T-helper 1 cell treated with Interleukin-12 subunit alpha and Interleukin-12 subunit beta and Interleukin-4 antibody, amounts not matched to agents 30 ng/mL and 1 ng/mL, for 36 hours (primary cell): ENCODE results near the gene MSANTD2. TPM values are rescaled to one million over a fixed set of nuclear protein-coding genes. Genes with fewer than 3 reads are reported as not detected.

ENCODE experiments used
- intact Hi-C: fragments of 100-400 bp; cut with micrococcal nuclease; formaldehyde crosslinking; loops from one replicate; pipeline ENCODE4 v1.15.1; 2024
- total RNA-seq: library from RNA; stranded (reverse); gene quantifications from 2 replicates; pipeline ENCODE4 v1.2.3, GENCODE V29; 2022

The MSANTD2 gene
- total RNA-seq, 1 donor from 2014 or later: 12.7 TPM

GRCh38 chr11:124821995-124822730 is 22.0 kb upstream of the MSANTD2 start:
- intact Hi-C loops: no loop called here

DNA sequence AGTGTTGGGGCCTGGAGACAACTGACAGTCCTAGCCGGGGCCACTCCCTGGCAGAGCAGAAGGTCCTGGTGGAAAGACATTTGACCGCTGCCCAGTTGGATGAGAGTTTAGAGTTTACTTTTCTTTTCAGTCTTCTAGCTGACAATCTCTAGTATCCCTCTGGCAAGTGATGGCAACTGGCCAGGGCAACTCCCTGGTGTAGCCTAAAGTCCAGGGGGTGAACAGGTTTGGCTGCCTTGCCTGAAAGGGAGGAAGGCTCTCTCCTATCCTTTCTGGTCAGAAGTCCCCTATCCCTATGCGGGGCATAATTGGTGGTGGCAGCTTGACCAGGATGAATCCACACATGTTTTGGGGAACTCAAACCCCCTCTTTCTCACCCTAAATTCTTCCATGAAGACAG is 16.8 kb upstream of the MSANTD2 start:
- intact Hi-C loops: no loop called here

GRCh38 chr11:124814739-124815138 is 14.5 kb upstream of the MSANTD2 start:
- intact Hi-C loops: no loop called here

GRCh38 chr11:124812876-124813275 is 12.7 kb upstream of the MSANTD2 start:
- intact Hi-C loops: no loop called here

DNA sequence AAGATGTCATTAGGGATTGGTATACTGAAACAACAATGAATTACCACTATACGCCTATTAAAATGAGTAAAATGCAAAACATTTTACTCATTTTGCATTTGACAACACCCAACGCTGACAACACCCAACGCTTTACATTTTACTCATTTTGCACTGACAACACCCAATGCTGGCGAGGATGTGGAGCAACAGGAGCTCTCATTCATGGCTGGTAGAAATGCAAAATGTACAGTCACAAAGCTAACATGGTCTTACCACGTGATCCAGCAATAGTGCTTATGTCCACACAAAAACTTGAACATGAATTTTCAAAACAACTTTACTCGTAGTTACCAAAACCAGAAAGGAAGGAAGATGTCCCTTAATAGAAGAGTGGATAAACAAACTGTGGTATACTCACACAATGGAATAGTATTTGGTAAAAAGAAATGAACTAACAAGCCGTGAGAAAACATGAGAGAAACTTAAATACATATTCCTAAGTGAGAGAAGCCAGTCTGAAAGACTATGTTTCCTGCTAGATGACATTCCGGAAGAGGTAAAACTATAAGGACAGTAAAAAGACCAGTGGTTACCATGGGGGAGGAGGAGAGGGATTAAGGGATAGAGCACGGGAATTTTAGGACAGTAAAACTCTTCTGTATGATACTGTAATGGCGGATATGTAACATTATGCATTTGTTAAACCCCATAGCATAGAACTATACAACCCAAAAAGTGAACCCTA is 11.4 kb upstream of the MSANTD2 start:
- intact Hi-C loops: no loop called here

GRCh38 chr11:124807660-124808270 is 7.6 kb upstream of the MSANTD2 start:
- intact Hi-C loops: no loop called here

DNA sequence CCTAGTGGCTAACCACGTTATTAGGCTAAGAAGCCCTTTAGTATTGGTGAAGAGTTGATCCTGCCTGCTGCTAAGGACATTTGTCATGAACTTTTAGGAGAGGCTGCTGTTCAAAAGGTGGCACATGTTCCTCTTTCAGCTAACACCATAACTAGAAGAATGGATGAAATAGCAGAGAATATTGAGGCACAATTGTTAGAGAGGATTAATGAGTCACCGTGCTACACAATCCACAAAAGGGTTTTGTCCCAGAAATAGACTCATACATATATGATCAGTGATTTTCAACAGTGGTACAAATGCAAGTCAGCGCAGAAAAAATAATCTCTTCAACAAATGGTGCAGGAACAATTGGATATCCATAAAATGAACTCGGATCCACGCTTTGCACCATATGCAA is 7.0 kb upstream of the MSANTD2 start:
- intact Hi-C loops: no loop called here

GRCh38 chr11:124804884-124805283 is 4.7 kb upstream of the MSANTD2 start:
- intact Hi-C loops: loop anchor here (5.0 kb wide), 2 partner anchors 1082 to 1257 kb away; partner anchors contain the start of genes CDON and HYLS1

DNA sequence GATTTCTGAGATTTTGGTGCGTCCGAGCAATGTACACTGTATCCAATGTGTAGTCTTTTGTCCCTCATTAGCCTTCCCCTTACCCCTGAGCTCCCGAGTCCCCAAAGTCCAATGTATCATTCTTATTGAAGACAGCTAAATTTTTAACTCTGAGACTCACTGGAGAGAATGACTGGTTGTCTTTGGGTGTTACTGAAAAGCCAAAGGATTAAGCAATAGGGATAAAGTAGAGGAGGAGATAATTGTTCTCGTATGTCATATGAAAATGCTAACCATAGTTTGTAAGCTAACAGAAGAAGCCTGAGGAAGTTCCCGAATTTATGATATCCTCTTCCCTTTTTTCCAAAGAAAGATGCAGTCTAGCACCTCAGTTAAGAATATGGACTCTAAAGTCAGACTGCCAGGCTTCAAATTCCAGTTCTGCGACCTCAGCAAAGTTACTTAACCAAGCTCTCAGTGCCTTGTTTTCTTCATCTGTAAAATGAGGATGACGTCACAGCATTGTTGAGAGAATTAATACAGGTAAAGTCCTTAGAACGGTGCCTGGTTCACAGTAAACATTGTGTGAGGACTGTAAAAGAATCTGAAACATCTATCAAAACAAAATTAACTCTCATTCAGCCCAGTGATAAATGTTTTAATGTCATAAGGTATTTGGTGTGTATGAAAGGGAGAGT is 1.6 kb upstream of the MSANTD2 start:
- intact Hi-C loops: loop anchor here (5.0 kb wide), 2 partner anchors 1086 to 1261 kb away; partner anchors contain the start of genes CDON and HYLS1

GRCh38 chr11:124801014-124801413 is 808 bp upstream of the MSANTD2 start:
- intact Hi-C loops: loop anchor here (5.0 kb wide), 2 partner anchors 1086 to 1261 kb away; partner anchors contain the start of genes CDON and HYLS1

GRCh38 chr11:124799348-124800225 is 619 bp downstream of the MSANTD2 start:
- intact Hi-C loops: loop anchor here (1.0 to 5.0 kb wide), 11 partner anchors 36 to 1263 kb away; partner anchors contain the start of genes CCDC15, CDON, HYLS1 and SIAE

DNA sequence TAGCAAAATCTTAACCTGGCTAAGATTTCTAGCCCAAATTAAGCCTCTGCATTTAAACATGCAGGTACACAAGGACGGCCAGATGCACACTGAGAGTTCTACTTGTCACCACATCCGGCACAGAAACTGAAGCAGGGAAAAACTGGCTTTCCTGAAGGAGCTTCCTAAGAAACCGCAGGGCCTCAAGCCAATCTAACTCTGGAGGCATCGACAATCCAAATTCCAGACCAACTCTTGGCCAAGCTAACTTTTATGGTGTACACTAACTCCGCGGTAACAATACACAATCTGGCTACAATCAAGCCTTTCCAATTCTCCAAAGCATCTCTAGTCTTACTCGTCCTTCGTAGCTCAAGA is 1.2 kb downstream of the MSANTD2 start:
- intact Hi-C loops: loop anchor here (1.0 kb wide), 5 partner anchors 38 to 155 kb away; partner anchors contain the start of gene CCDC15

DNA sequence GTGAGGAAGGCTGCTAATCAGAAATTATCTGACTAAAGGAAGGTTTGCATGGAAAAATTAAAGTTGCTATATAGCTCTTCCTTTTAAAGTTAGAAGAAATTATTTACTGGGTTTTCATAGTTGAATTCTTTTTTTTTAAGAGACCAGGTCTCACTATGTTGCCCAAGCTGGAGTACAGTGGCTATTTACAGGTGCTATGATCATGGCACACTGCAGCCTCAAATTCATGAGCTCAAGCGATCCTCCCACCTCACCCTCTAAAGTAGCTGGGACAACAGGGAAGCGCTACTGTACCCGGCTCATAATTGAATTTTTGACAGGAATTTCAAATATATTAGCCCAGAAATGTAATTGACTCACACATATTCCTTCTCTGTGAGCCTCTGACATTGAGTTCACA is 3.9 kb downstream of the MSANTD2 start:
- intact Hi-C loops: no loop called here

DNA sequence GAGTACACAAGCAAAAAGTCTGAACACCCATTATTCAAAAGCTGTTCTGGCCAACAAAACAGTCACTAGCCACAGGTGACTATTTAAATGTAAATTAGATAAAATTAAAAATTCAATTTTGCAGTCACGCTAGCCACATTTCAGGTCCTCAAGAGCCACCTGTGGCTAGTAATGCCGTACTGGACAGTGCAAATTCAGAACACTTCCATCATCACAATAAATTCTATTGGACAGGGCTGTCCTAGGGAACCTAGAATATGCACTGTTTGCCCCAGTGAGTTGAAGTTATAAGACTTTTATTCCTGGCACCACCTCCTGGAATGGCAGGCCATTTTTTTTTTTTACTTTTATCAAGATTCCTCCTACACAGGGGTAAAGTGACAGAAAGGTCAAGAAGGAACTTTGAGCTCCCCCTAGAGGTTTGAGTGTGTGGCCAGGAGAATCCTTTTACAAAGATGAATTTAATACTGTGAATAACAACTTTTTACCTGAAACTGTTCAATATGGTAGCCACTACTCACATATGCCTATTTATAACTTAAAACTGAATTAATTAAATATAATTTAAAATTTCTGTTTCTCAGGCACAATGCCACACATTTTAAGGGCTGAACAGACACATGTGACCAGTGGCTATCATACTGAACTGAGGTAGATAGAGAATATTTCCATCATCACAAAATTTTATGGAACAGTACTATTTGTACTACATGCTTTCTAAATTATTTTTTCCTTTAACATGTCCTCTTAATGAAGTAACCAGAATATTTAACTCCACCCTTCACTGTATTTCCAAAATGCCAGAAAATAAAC is 6.5 kb downstream of the MSANTD2 start:
- intact Hi-C loops: loop anchor here (1.0 to 2.0 kb wide), 4 partner anchors 30 to 171 kb away; partner anchors contain the start of gene TBRG1

DNA sequence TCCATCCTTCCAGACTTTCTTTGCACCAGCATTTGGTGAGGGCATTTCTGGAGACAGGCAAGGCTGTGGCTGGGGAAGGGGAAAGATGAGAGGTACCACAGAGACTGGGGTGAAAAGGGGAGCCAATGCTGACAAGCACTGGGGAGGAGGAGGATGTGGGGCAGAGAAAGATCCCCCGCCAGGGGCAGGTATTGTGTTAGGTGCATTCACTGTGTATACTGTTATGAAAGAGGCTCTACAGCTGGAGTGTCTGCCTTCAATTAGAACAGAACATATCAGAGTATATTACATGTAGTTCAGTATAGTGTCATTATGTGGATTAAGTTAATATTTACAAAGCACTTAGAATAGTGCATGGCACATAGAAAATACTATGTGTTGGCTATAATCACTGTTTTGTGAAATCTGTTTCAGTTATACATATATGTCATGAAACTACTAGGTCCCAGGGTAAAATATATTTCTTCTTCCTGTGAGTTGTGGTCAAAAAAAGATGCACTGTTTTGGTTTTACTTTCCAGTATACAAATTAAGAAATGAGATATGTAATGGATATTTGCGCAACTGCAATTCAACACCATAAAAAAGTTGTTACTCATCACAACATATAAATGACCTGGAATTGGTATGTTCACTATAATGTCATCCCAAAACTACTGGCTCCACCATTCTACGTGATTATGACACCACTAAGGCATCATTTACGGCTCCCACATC is 8.4 kb downstream of the MSANTD2 start:
- intact Hi-C loops: loop anchor here (2.0 kb wide), 1 partner anchor 169 kb away; the partner anchor contains the start of gene TBRG1

DNA sequence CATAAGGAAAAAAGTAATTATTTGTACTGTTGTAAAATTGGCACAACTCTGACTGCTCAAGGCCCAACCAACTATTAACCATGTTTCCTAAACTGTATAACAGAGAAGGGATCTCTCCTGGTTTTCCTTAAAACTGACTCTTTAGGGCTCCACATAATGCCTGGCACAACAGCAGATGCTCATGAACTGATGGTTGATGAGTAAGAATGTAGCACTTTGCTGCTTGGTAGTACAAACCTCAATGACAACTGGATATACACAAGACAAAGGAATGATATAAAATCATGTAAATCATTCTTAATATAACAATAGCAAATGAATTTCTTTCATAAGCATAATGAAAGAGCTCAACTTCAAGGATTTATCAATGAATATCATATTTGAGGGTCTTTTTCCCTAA is 11.7 kb downstream of the MSANTD2 start:
- intact Hi-C loops: no loop called here

DNA sequence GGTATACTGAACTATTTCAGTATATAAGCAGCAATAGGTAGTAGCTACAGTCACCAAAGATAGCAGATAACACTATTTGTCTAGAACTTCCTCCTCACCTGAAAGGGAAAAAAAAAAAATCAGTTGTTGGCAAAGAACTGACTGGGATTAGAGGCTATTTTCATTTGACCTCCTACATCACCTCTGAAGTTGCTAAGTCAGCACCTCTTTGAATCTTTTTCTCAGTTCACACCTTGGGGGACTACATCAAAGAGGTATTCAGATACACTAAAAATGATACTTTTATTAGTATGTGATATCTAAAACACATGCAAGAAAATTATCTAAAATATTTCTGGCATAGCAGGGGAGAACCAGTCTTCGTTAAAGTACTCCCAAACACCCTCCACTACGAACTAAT is 16.2 kb downstream of the MSANTD2 start:
- intact Hi-C loops: no loop called here

DNA sequence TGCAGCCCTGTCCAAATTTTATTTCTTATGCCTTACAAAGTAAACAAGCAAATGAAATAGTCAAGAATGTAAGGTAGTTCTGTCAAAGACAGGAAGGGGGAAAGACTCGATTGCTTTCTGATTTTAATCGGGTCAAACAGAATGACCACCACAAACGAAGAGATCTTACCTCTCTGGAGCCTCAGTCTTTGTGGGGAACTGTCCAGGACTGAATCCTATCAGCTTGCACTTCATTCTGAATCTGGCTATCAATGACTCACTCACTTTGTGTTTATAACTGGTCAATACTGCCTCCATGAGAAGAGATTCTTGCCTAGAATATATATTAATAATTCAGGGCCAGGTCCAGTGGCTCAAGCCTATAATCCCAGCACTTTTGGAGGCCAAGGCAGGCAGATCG is 17.2 kb downstream of the MSANTD2 start:
- intact Hi-C loops: no loop called here

- intact Hi-C loops: no loop called here
Observed at GRCh38 chr11:124779568-124779967, 20.6 kb downstream of the MSANTD2 start.
